Heart left ventricle (tissue), 13 donors: ENCODE data around the gene TEN1.

Source experiments
- CTCF ChIP-seq, 12 donors: fragments of 200-600 bp; sonication (generic) in 4 of 12; IDR thresholded peaks; one replicate each; pipeline versions ENCODE4 v1.5.0 to v1.8.0; 2018 to 2022; ENCODE audit warnings: antibody characterized with exemption in 12 of 12, mild to moderate bottlenecking in 5 of 12
- POLR2A ChIP-seq, 2 donors: fragments of 450-650 bp; IDR thresholded peaks; one replicate each; pipeline ENCODE4 v1.6.1; 2017; ENCODE audit warnings: antibody characterized with exemption in 2 of 2, mild to moderate bottlenecking in 2 of 2, moderate library complexity in 2 of 2
- donor health status: ischemic (EF 13 %, LVEDD 7.1; RV severe dilation, severe dysfunction).
- donor health status: DM: no; HTN: yes; CAD: no.
- donor health status: DM: no; HTN: no; CAD: no.
- donor health status: ischemic (EF 25% LVEDD 6.9; RV normal size, moderate dysfunction).
- donor health status: ischemic (EF 25% LVEDD 5.7; RV mildly dilated, moderate dysfunction).
- donor health status: ischemic (EF 35%, LVEDD 5.7; RV mildly dilated, moderate dysfunction).
- donor health status: nonischemic (EF 11% LVEDD 7.7; RV severe dilation, severe dysfunction).
- donor health status: DM: yes; HTN: yes; CAD: no.
- donor health status: PGD.
- donor health status: ischemic (EF 29% LVEDD 5.4; RV normal size, mild dysfunction).
- donor health status: nonischemic (EF 23%, LVEDD 6.1; RV moderate dilation, normal function).

GRCh38 chr17:76026714-76027158 is 47.7 kb downstream of the TEN1 start:
- TF ChIP-seq CTCF (IDR thresholded peaks at IDR 0.05) (no peak), POLR2A (IDR thresholded peaks at IDR 0.05) (no peak)
